ENCODE measurements around the gene ATP11B. TPM values are rescaled to one million over a fixed set of nuclear protein-coding genes. Genes with fewer than 3 reads are reported as not detected.

ATP11B gene
- total RNA-seq, 4 donors from 2014 or later, result 117 to 219 (median 134) TPM

DNA sequence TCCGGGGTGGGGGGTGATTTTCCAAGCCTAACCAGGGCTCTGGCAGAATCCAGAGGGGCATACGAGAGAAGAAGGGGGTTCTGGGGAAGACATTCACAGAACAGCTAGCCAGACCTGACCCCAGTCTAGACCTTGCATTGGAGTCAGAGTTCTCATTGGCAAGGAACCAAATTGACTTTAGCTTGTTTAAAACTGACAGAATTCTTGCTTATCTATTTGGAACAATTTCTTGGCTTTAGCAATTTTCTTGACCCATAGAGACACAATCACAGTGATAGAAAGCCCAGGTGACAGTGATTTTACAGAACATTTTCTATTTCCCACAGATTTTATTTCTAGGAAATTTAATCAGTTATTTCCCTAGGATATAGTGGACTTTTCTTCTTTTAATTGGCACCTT is 23.6 kb upstream of the ATP11B start:
- WGBS, 2 donors (ENCODE audit: low coverage in 1 of 2), result 71% methylated on average over 2 of the region's 2 CpGs; no CpG with 5 or more reads in 1 of the 2 donors
- no peaks in the 10 kb centered on the region for H3K27me3 ChIP-seq
- TF ChIP-seq CTCF (IDR thresholded peaks at IDR 0.05) (no peak), POLR2A (IDR thresholded peaks at IDR 0.05) (no peak), EP300 (IDR thresholded peaks at IDR 0.05; ENCODE audit: low read depth) (no peak), POLR2AphosphoS5 (IDR thresholded peaks at IDR 0.05) (no peak)
- H3K27ac ChIP-seq, result no peak overlapping the region
- intact Hi-C loops (cut with DNase I; ENCODE audit: low total_unique reads), result no loop called here
- no peaks in the 10 kb centered on the region for H3K9me3 ChIP-seq
- H3K4me1 ChIP-seq, result no peaks in the 10 kb centered on the region
- no peak overlapping the region for H3K4me3 ChIP-seq
- H3K36me3 ChIP-seq, result no peaks in the 10 kb centered on the region
- no peak for DNase-seq
- in situ Hi-C loops (cut with MboI; ENCODE audit: low pct_ligation_motif_present in 1 of 4, low pct_unique_long_range_greater_than_20kb in 1 of 4, low sequenced_read_pairs in 3 of 4), result no loop called here

DNA sequence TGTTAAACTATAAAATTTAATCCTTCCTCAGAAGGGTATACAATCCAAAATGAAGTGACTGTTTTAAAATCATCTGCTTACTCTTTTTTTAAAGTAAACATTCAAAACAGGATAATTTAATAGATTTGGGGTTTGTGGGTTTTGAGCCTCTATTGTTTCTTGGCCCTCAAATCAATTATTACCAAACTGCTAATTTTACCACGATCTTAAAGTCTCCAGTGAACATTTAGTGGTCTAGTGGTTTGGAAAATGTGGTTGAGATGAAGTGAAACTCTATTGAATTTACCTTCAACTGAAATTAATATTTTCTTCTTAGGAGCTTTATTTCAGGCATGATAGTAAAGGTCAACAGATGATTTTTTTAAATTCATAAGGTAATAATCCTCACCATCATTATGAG is 11.2 kb upstream of the ATP11B start:
- H3K4me1 ChIP-seq, result no peaks in the 10 kb centered on the region
- in situ Hi-C loops (cut with MboI; ENCODE audit: low pct_ligation_motif_present in 1 of 4, low pct_unique_long_range_greater_than_20kb in 1 of 4, low sequenced_read_pairs in 3 of 4), result no loop called here
- intact Hi-C loops (cut with DNase I; ENCODE audit: low total_unique reads), result no loop called here
- H3K4me3 ChIP-seq, result no peak overlapping the region
- TF ChIP-seq CTCF (IDR thresholded peaks at IDR 0.05) (no peak), POLR2AphosphoS5 (IDR thresholded peaks at IDR 0.05) (no peak), EP300 (IDR thresholded peaks at IDR 0.05; ENCODE audit: low read depth) (no peak), POLR2A (IDR thresholded peaks at IDR 0.05) (no peak)
- H3K27me3 ChIP-seq, result peaks cover 11% of the 10 kb centered on the region
- no peak for DNase-seq
- H3K27ac ChIP-seq, result no peak overlapping the region
- H3K36me3 ChIP-seq, result no peaks in the 10 kb centered on the region
- no peaks in the 10 kb centered on the region for H3K9me3 ChIP-seq
- 68 to 71% methylated on average over 1 of the region's 1 CpG for WGBS, 2 donors (ENCODE audit: low coverage in 1 of 2)

DNA sequence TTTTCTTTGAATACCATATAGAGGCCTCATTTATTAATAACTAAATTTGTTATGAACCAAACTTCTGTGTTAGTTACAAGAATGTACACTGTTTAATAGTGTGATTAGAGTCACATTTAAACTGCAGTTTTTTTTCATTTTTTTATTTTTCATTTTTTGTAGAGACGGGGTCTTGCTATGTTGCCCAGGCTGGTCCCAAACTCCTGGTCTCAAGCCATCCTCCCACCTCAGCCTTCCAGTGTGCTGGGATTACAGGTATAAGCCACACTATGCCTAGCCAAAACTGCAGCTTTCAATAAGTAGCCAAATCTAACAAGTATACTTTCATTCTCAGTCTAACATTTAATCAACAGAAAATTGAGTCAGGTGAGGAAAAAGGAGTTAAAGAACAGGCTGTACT is 10.2 kb upstream of the ATP11B start:
- in situ Hi-C loops (cut with MboI; ENCODE audit: low pct_ligation_motif_present in 1 of 4, low pct_unique_long_range_greater_than_20kb in 1 of 4, low sequenced_read_pairs in 3 of 4) (no loop called here), intact Hi-C loops (cut with DNase I; ENCODE audit: low total_unique reads) (no loop called here)
- no peak overlapping the region for H3K4me3 ChIP-seq
- TF ChIP-seq POLR2A (IDR thresholded peaks at IDR 0.05) (no peak), EP300 (IDR thresholded peaks at IDR 0.05; ENCODE audit: low read depth) (no peak), CTCF (IDR thresholded peaks at IDR 0.05) (no peak), POLR2AphosphoS5 (IDR thresholded peaks at IDR 0.05) (no peak)
- DNase-seq, result no peak
- H3K4me1 ChIP-seq, result no peaks in the 10 kb centered on the region
- no peaks in the 10 kb centered on the region for H3K36me3 ChIP-seq
- no peak overlapping the region for H3K27ac ChIP-seq
- peaks cover 11% of the 10 kb centered on the region for H3K27me3 ChIP-seq
- 86 to 90% methylated on average over 1 of the region's 1 CpG for WGBS, 2 donors (ENCODE audit: low coverage in 1 of 2)
- no peaks in the 10 kb centered on the region for H3K9me3 ChIP-seq

DNA sequence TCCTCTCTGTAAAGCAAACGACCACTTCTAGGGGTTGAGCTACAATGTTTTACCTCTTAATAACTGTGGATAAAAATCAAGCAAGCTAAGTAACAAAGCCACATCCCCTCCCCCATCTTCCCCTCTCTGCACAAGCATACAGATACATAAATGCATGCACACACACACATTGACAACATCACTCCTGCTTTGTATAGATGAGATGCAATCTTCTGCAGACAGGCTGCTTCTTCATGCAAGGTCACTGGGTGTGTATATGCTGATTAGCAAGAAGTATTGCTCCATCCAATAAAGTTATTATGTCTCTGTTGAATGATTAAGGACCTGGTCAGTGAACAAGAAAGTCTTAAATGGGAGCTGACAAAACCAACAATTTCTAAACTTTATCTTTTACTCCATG is 8.8 kb upstream of the ATP11B start:
- intact Hi-C loops (cut with DNase I; ENCODE audit: low total_unique reads) (no loop called here), in situ Hi-C loops (cut with MboI; ENCODE audit: low pct_ligation_motif_present in 1 of 4, low pct_unique_long_range_greater_than_20kb in 1 of 4, low sequenced_read_pairs in 3 of 4) (no loop called here)
- Histone ChIP-seq H3K27me3 (peaks cover 11% of the 10 kb centered on the region), H3K4me3 (no peak overlapping the region), H3K4me1 (peaks cover 0 to 6% (median 0%) of the 10 kb centered on the region in 4 donors), H3K9me3 (no peaks in the 10 kb centered on the region), H3K27ac (no peak overlapping the region), H3K36me3 (no peaks in the 10 kb centered on the region)
- WGBS, 2 donors (ENCODE audit: low coverage in 1 of 2), result 47% methylated on average over 1 of the region's 1 CpG; no CpG with 5 or more reads in 1 of the 2 donors
- DNase-seq, result no peak
- no peak for TF ChIP-seq CTCF (IDR thresholded peaks at IDR 0.05)
- no peak for TF ChIP-seq EP300 (IDR thresholded peaks at IDR 0.05; ENCODE audit: low read depth)
- TF ChIP-seq POLR2AphosphoS5 (IDR thresholded peaks at IDR 0.05), result no peak
- no peak for TF ChIP-seq POLR2A (IDR thresholded peaks at IDR 0.05)

All from transverse colon (tissue), 4 donors.